HepG2 (cell line): ENCODE data around the gene SH3BP2. TPM values are rescaled to one million over a fixed set of nuclear protein-coding genes. Genes with fewer than 3 reads are reported as not detected.

Experiments used
- ATF6 ChIP-seq: sonication (generic); formaldehyde crosslinking; conservative IDR thresholded peaks from 2 replicates; pipeline ENCODE4 v1.4.0; 2020; ENCODE audit warnings: missing genetic modification reagents
- CEBPZ ChIP-seq: IDR thresholded peaks from 2 replicates; pipeline ENCODE4 v1.6.1; 2012; ENCODE audit warnings: low read length, improper control_type of control experiment
- KDM4B ChIP-seq: sonication (generic); formaldehyde crosslinking; IDR thresholded peaks from 2 replicates; pipeline ENCODE4 v1.4.0; 2020; ENCODE audit warnings: missing genetic modification reagents
- KLF13 ChIP-seq: sonication (generic); formaldehyde crosslinking; IDR thresholded peaks from 2 replicates; pipeline ENCODE4 v1.4.0; 2020; ENCODE audit warnings: mild to moderate bottlenecking, missing genetic modification reagents
- MAFF ChIP-seq: IDR thresholded peaks from 2 replicates; pipeline ENCODE4 v1.6.1; 2011; ENCODE audit warnings: low read depth, low read length, improper control_type of control experiment
- NCOA1 ChIP-seq: sonication (generic); formaldehyde crosslinking; IDR thresholded peaks from 2 replicates; pipeline ENCODE4 v1.9.0; 2021; ENCODE audit warnings: missing genetic modification reagents
- NFIB ChIP-seq: sonication (generic); formaldehyde crosslinking; IDR thresholded peaks from 2 replicates; pipeline ENCODE4 v1.9.0; 2021; ENCODE audit warnings: missing genetic modification reagents, mild to moderate bottlenecking, borderline replicate concordance
- NR2F6 ChIP-seq, 2 experiments: IDR thresholded peaks; 2 replicates each; pipeline ENCODE4 v1.6.1; 2016; ENCODE audit warnings: antibody characterized with exemption in 1 of 2, mild to moderate bottlenecking in 1 of 2
- SMYD3 ChIP-seq: sonication (generic); formaldehyde crosslinking; IDR thresholded peaks from 2 replicates; pipeline ENCODE4 v1.8.1; 2023; ENCODE audit warnings: mild to moderate bottlenecking, missing genetic modification reagents
- TCF12 ChIP-seq, 2 experiments: fragments of 450-650 bp in 1 of 2; sonication (generic) in 1 of 2; formaldehyde crosslinking in 1 of 2; IDR thresholded peaks; 2 replicates each; pipeline versions ENCODE4 v1.6.1 to v1.8.0; 2017 to 2022; ENCODE audit warnings: antibody characterized with exemption in 1 of 2, mild to moderate bottlenecking in 1 of 2, missing genetic modification reagents in 1 of 2, moderate library complexity in 1 of 2
- TOPORS ChIP-seq: sonication (generic); formaldehyde crosslinking; IDR thresholded peaks from 2 replicates; pipeline ENCODE4 v1.8.0; 2023; ENCODE audit warnings: mild to moderate bottlenecking, missing genetic modification reagents
- U2AF2 ChIP-seq: fragments of 200-400 bp; formaldehyde crosslinking; IDR thresholded peaks from 2 replicates; pipeline ENCODE4 v1.6.1; 2017; ENCODE audit warnings: low read depth, mild to moderate bottlenecking, low read length
- ZEB1 ChIP-seq: IDR thresholded peaks from 2 replicates; pipeline ENCODE4 v1.6.1; 2012; ENCODE audit warnings: mild to moderate bottlenecking, low read depth, inconsistent platforms; ENCODE audit not compliant: insufficient replicate concordance
- ZNF124 ChIP-seq: sonication (generic); formaldehyde crosslinking; IDR thresholded peaks from 2 replicates; pipeline ENCODE4 v1.4.0; 2020; ENCODE audit warnings: missing genetic modification reagents
- ZNF20 ChIP-seq: sonication (generic); formaldehyde crosslinking; IDR thresholded peaks from 2 replicates; pipeline ENCODE4 v1.4.0; 2020; ENCODE audit warnings: mild to moderate bottlenecking, moderate library complexity, missing genetic modification reagents
- ZNF331 ChIP-seq: sonication (generic); formaldehyde crosslinking; IDR thresholded peaks from 2 replicates; pipeline ENCODE4 v1.4.0; 2020; ENCODE audit warnings: missing genetic modification reagents
- ZNF709 ChIP-seq: sonication (generic); formaldehyde crosslinking; IDR thresholded peaks from 2 replicates; pipeline ENCODE4 v1.5.0; 2020; ENCODE audit warnings: mild to moderate bottlenecking, missing genetic modification reagents
- ZNF775 ChIP-seq: sonication (generic); formaldehyde crosslinking; IDR thresholded peaks from 2 replicates; pipeline ENCODE4 v1.4.0; 2020; ENCODE audit warnings: missing genetic modification reagents, mild to moderate bottlenecking, moderate library complexity, borderline replicate concordance
- polyA plus RNA-seq, 8 experiments: library from polyadenylated mRNA; depleted of rRNA in 3 of 8; stranded (reverse) in 7 of 8; unstranded in 1 of 8; fragments of >200 nt; fragmentation: Illumina TruSeq in 4 of 8; extraction: Trizol in 4 of 8; gene quantifications; 2 replicates each; pipeline versions ENCODE4 v1.2.1 to v1.2.3, GENCODE V29; 2011 to 2016; ENCODE audit warnings: low read depth in 4 of 8, missing spikeins in 1 of 8, mixed read lengths in 1 of 8; ENCODE audit not compliant: insufficient read depth in 1 of 8
- total RNA-seq, 5 experiments: library from RNA; depleted of rRNA; stranded (reverse); fragments of >200 nt; fragmentation: Illumina TruSeq; extraction: Trizol; gene quantifications; 2 replicates each; pipeline ENCODE4 v1.2.3, GENCODE V29; 2016; ENCODE audit warnings: low read depth in 1 of 5
- TF ChIP-seq, protein P1 (sequence below): sonication (generic); formaldehyde crosslinking; IDR thresholded peaks from 2 replicates; pipeline ENCODE4 v1.4.0; 2020; ENCODE audit warnings: missing genetic modification reagents
- TF ChIP-seq, protein P2 (sequence below): sonication (generic); IDR thresholded peaks from 2 replicates; pipeline ENCODE4 v1.6.1; 2016; ENCODE audit warnings: low read depth, borderline replicate concordance
- TF ChIP-seq, protein P3 (sequence below): sonication (generic); formaldehyde crosslinking; IDR thresholded peaks from 2 replicates; pipeline ENCODE4 v1.8.0; 2022; ENCODE audit warnings: mild to moderate bottlenecking, missing genetic modification reagents; ENCODE audit not compliant: insufficient replicate concordance

SH3BP2 gene
- total and polyA plus RNA-seq, 2 of the 13 experiments (the other 11 are each of a cell fraction or from before 2014, with no cell fraction given), result 16.9 to 34.5 TPM

DNA sequence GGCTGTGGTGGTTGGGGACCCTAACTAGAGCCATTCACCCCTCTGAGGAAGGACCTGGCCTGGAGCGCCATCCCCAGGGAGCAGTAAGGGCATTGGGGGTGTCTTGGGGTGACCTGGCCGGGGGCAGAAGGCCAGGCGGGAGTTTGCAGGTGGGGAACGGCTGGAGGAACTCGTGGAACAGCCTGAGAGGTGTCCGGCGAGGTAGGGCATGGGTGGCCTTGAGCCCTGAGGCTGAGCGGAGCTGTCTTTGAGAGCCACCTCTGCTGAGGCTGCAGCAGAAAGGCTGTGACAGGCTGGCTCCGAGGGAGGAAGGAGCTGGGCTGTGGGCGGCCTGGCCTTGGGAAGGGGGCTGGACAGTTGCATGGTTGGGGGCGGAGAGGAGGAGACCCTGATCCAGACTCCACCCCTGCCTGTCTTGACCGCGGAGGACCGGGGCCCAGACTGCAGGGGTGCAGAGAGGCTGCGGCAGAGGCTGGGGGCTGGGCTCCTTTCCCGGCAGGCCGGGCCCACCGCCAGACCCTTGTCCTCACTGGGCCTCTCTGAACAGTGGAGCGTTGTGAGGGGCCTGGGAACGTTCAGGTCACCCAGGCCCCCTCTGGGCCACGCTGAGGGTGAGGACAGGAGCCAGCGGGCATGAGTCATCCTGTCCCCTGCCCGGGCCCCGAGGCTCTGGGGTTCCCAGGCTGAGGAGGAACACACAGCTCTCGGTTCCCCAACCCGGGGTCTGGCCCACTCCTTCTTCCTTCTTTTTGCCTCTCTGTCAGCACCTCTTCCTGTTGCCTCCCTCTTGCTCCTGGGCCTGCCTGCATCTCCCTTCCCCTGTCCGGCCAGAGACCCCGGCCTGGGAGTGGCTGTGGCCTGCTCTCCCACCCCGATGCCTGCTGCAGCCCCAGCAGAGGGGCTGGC, 8.1 kb downstream of the SH3BP2 start (continued):
- TF ChIP-seq, protein P1, sequence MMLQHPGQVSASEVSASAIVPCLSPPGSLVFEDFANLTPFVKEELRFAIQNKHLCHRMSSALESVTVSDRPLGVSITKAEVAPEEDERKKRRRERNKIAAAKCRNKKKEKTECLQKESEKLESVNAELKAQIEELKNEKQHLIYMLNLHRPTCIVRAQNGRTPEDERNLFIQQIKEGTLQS (CRISPR knock-in tag), result peak; percentile 98
- no peak for TF ChIP-seq TCF12 (IDR thresholded peaks at IDR 0.05)
- TF ChIP-seq TCF12 (CRISPR knock-in tag; IDR thresholded peaks at IDR 0.05), result no peak
- TF ChIP-seq, protein P2, sequence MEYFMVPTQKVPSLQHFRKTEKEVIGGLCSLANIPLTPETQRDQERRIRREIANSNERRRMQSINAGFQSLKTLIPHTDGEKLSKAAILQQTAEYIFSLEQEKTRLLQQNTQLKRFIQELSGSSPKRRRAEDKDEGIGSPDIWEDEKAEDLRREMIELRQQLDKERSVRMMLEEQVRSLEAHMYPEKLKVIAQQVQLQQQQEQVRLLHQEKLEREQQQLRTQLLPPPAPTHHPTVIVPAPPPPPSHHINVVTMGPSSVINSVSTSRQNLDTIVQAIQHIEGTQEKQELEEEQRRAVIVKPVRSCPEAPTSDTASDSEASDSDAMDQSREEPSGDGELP, result peak; percentile 54; the same call in 1 of the 2 replicates
- no peak for TF ChIP-seq KDM4B (CRISPR knock-in tag)
- TF ChIP-seq SMYD3, result no peak
- TF ChIP-seq NR2F6 (IDR thresholded peaks at IDR 0.05), result peak; percentile 72
- peak; percentile 86 for TF ChIP-seq NR2F6 (CRISPR knock-in tag; IDR thresholded peaks at IDR 0.05)
- no peak for TF ChIP-seq NFIB
- TF ChIP-seq ZNF20 (CRISPR knock-in tag), result no peak
- TF ChIP-seq, protein P3, sequence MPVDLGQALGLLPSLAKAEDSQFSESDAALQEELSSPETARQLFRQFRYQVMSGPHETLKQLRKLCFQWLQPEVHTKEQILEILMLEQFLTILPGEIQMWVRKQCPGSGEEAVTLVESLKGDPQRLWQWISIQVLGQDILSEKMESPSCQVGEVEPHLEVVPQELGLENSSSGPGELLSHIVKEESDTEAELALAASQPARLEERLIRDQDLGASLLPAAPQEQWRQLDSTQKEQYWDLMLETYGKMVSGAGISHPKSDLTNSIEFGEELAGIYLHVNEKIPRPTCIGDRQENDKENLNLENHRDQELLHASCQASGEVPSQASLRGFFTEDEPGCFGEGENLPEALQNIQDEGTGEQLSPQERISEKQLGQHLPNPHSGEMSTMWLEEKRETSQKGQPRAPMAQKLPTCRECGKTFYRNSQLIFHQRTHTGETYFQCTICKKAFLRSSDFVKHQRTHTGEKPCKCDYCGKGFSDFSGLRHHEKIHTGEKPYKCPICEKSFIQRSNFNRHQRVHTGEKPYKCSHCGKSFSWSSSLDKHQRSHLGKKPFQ (CRISPR knock-in tag), result no peak
- TF ChIP-seq ZNF709, result no peak
- TF ChIP-seq ZNF331 (CRISPR knock-in tag), result peak; percentile 95
- TF ChIP-seq NCOA1, result no peak
- TF ChIP-seq TOPORS (CRISPR knock-in tag), result 0 out of 2 replicates have a peak, but pooled peaks have one; percentile 33
- no peak for TF ChIP-seq CEBPZ
- TF ChIP-seq ATF6 (CRISPR knock-in tag), result no peak
- no peak for TF ChIP-seq ZEB1
- TF ChIP-seq MAFF, result no peak
- TF ChIP-seq ZNF124 (CRISPR knock-in tag), result peak; percentile 60; the same call in 1 of the 2 replicates
- peak; percentile 90; the same call in 1 of the 2 replicates for TF ChIP-seq KLF13 (CRISPR knock-in tag)
- TF ChIP-seq U2AF2, result 0 out of 2 replicates have a peak, but pooled peaks have one; percentile 38
- TF ChIP-seq ZNF775, result no peak
